ENCODE data around the gene HTRA1. TPM values are rescaled to one million over a fixed set of nuclear protein-coding genes. Genes with fewer than 3 reads are reported as not detected.

HTRA1 gene
- total RNA-seq, 6 experiments from 2014 or later: 55.0 to 67.2 (median 61.9) TPM

- Mint-ChIP-seq H3K9me3 (no peaks in the 10 kb centered on the region), H3K27me3 (ENCODE audit: insufficient read depth) (peaks cover 4% of the 10 kb centered on the region; the same call in 1 of the 2 replicates), H3K27ac (peak overlapping the region; percentile 82), H3K4me3 (peak overlapping the region; percentile 51), H3K36me3 (ENCODE audit: low read depth) (peaks cover 15% of the 10 kb centered on the region), H3K4me1 (ENCODE audit: low read depth) (peaks cover 55% of the 10 kb centered on the region)
- TF ChIP-seq, protein P1, sequence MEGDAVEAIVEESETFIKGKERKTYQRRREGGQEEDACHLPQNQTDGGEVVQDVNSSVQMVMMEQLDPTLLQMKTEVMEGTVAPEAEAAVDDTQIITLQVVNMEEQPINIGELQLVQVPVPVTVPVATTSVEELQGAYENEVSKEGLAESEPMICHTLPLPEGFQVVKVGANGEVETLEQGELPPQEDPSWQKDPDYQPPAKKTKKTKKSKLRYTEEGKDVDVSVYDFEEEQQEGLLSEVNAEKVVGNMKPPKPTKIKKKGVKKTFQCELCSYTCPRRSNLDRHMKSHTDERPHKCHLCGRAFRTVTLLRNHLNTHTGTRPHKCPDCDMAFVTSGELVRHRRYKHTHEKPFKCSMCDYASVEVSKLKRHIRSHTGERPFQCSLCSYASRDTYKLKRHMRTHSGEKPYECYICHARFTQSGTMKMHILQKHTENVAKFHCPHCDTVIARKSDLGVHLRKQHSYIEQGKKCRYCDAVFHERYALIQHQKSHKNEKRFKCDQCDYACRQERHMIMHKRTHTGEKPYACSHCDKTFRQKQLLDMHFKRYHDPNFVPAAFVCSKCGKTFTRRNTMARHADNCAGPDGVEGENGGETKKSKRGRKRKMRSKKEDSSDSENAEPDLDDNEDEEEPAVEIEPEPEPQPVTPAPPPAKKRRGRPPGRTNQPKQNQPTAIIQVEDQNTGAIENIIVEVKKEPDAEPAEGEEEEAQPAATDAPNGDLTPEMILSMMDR (IDR thresholded peaks at IDR 0.05): no peak
- no peak for DNase-seq
These were observed 40.7 kb upstream of the HTRA1 start for GRCh38 chr10:122420624-122421007.

- H3K27ac Mint-ChIP-seq: peak overlapping the region; percentile 82
- H3K36me3 Mint-ChIP-seq (ENCODE audit: low read depth): peaks cover 11% of the 10 kb centered on the region
- peaks cover 55% of the 10 kb centered on the region for H3K4me1 Mint-ChIP-seq (ENCODE audit: low read depth)
- H3K27me3 Mint-ChIP-seq (ENCODE audit: insufficient read depth): peaks cover 4% of the 10 kb centered on the region; the same call in 1 of the 2 replicates
- H3K4me3 Mint-ChIP-seq: peak overlapping the region; percentile 51
- TF ChIP-seq, protein P1 (IDR thresholded peaks at IDR 0.05): no peak
- no peaks in the 10 kb centered on the region for H3K9me3 Mint-ChIP-seq
- no peak for DNase-seq
These were observed 40.2 kb upstream of the HTRA1 start for GRCh38 chr10:122421054-122421625.

- Mint-ChIP-seq H3K9me3 (no peaks in the 10 kb centered on the region), H3K4me3 (no peak overlapping the region), H3K4me1 (ENCODE audit: low read depth) (peaks cover 55% of the 10 kb centered on the region), H3K36me3 (ENCODE audit: low read depth) (peaks cover 9% of the 10 kb centered on the region), H3K27me3 (ENCODE audit: insufficient read depth) (peaks cover 4% of the 10 kb centered on the region; the same call in 1 of the 2 replicates), H3K27ac (peak overlapping the region; percentile 44; the same call in 1 of the 2 replicates)
- no peak for DNase-seq
- TF ChIP-seq, protein P1 (IDR thresholded peaks at IDR 0.05): no peak
These were observed 39.6 kb upstream of the HTRA1 start for GRCh38 chr10:122421742-122422141.

DNA sequence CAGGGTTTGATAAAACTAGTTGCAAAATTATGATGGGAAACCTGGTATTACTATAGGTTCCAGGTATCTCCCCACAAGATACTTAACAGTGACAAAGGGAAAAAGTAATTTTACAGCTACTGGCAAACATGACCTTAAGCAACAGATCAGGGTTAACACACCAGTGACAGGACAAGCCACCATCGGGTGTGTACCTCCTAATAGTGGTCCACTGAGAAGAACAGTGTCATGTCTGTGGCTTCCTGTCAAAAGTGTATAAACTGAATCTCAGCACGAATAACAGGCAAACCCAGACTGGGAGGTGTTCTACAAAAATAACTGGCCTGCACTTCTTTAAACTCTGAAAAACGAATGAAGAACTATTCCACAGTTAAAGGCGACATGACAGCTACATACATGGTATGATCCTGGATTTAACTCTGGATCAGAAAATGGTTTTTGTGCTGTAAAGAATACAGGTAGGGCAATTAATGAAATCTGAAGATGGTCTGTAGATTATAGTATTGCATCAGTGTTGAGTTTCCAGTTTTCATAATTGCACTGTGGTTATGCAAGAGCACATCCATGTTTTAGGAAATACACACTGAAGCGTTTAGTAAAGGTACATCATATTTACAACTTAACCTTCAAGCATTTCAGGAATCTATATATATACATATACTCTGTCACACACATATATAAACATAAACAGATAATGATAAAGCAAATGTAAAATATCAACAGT lies 38.9 kb upstream of the HTRA1 start:
- TF ChIP-seq, protein P1 (IDR thresholded peaks at IDR 0.05): no peak
- Mint-ChIP-seq H3K27ac (no peak overlapping the region), H3K4me1 (ENCODE audit: low read depth) (peaks cover 48% of the 10 kb centered on the region), H3K36me3 (ENCODE audit: low read depth) (peaks cover 10% of the 10 kb centered on the region; the same call in 1 of the 2 replicates), H3K27me3 (ENCODE audit: insufficient read depth) (peaks cover 4% of the 10 kb centered on the region; the same call in 1 of the 2 replicates), H3K4me3 (no peak overlapping the region), H3K9me3 (no peaks in the 10 kb centered on the region)
- no peak for DNase-seq

GRCh38 chr10:122424059-122424458 lies 37.3 kb upstream of the HTRA1 start:
- Mint-ChIP-seq H3K36me3 (ENCODE audit: low read depth) (peaks cover 10% of the 10 kb centered on the region; the same call in 1 of the 2 replicates), H3K27ac (no peak overlapping the region), H3K27me3 (ENCODE audit: insufficient read depth) (peaks cover 4% of the 10 kb centered on the region; the same call in 1 of the 2 replicates), H3K4me3 (no peak overlapping the region), H3K9me3 (no peaks in the 10 kb centered on the region), H3K4me1 (ENCODE audit: low read depth) (peaks cover 34% of the 10 kb centered on the region)
- no peak for DNase-seq
- TF ChIP-seq, protein P1 (IDR thresholded peaks at IDR 0.05): no peak
